CD4-positive, alpha-beta memory T cell (primary cell): Measurements from ENCODE around the gene PCIF1. TPM values are rescaled to one million over a fixed set of nuclear protein-coding genes. Genes with fewer than 3 reads are reported as not detected.
"Not testable (repeated sequence)": the region's sequence is repeated elsewhere in the genome, so short reads cannot be mapped to it uniquely, and the experiment has no call there.

Source experiments
- CTCF ChIA-PET: fragments of 350-600 bp; sonication (Branson Sonifier 250); formaldehyde crosslinking; loops from one replicate; lab custom pipeline; 2021; ENCODE audit warnings: inconsistent platforms; ENCODE audit not compliant: partially characterized antibody; lab: Charles Lee
- POLR2A ChIA-PET: fragments of 350-600 bp; sonication (Branson Sonifier 250); formaldehyde crosslinking; loops from one replicate; lab custom pipeline; 2021; ENCODE audit not compliant: partially characterized antibody; lab: Charles Lee
- DNase-seq, 5 donors: peaks; one replicate each; pipeline versions ENCODE4 v3.0.0 to v3.0.0-alpha.2; 2020 to 2022; ENCODE audit warnings: mixed read lengths in 1 of 5
- H3K27ac ChIP-seq: one replicate; pipeline ENCODE4 v1.7.0; 2013; ENCODE audit warnings: low read depth, low read length
- H3K27me3 ChIP-seq: 2 replicates; pipeline ENCODE4 v1.7.0; 2013; ENCODE audit warnings: mild to moderate bottlenecking, low read length, moderate library complexity; ENCODE audit not compliant: insufficient read depth
- H3K36me3 ChIP-seq: 2 replicates; pipeline ENCODE4 v1.7.0; 2013; ENCODE audit warnings: mild to moderate bottlenecking, low read length, moderate library complexity; ENCODE audit not compliant: insufficient read depth
- H3K4me1 ChIP-seq: 2 replicates; pipeline ENCODE4 v1.7.0; 2013; ENCODE audit warnings: mild to moderate bottlenecking, low read length, moderate library complexity; ENCODE audit not compliant: insufficient read depth
- H3K4me3 ChIP-seq, 2 donors: one replicate each; pipeline ENCODE4 v1.7.0; 2013; ENCODE audit warnings: low read length in 2 of 2, mild to moderate bottlenecking in 1 of 2
- H3K9me3 ChIP-seq, 2 donors: one replicate each; pipeline ENCODE4 v1.7.0; 2013; ENCODE audit warnings: low read length in 2 of 2, control low read depth in 1 of 2; ENCODE audit not compliant: control insufficient read depth in 1 of 2
- H3K27ac Mint-ChIP-seq, 7 donors: one replicate each; pipeline ENCODE4 v1.8.0; 2020 to 2021; ENCODE audit warnings: mixed read lengths in 7 of 7, mild to moderate bottlenecking in 6 of 7, inconsistent platforms in 3 of 7, moderate library complexity in 3 of 7
- H3K27me3 Mint-ChIP-seq, 2 donors: one replicate each; pipeline ENCODE4 v1.8.0; 2020 to 2021; ENCODE audit warnings: mixed read lengths in 2 of 2
- H3K36me3 Mint-ChIP-seq, 2 donors: one replicate each; pipeline ENCODE4 v1.8.0; 2020 to 2021; ENCODE audit warnings: mixed read lengths in 2 of 2, inconsistent platforms in 1 of 2, mild to moderate bottlenecking in 1 of 2
- H3K4me1 Mint-ChIP-seq, 4 donors: one replicate each; pipeline ENCODE4 v1.8.0; 2020 to 2021; ENCODE audit warnings: mixed read lengths in 4 of 4, mild to moderate bottlenecking in 1 of 4
- H3K4me3 Mint-ChIP-seq, 8 donors: one replicate each; pipeline ENCODE4 v1.8.0; 2020 to 2021; ENCODE audit warnings: mixed read lengths in 8 of 8, mild to moderate bottlenecking in 7 of 8, moderate library complexity in 6 of 8, inconsistent platforms in 3 of 8
- H3K9me3 Mint-ChIP-seq, 8 donors: one replicate each; pipeline ENCODE4 v1.8.0; 2020 to 2021; ENCODE audit warnings: mixed read lengths in 8 of 8, mild to moderate bottlenecking in 5 of 8, inconsistent platforms in 3 of 8, moderate library complexity in 1 of 8
- intact Hi-C: fragments of 100-400 bp; cut with micrococcal nuclease; formaldehyde crosslinking; loops from one replicate; pipeline ENCODE4 v1.15.1; 2023
- polyA plus RNA-seq, 2 donors: library from polyadenylated mRNA; unstranded; fragments of 300-500 nt; fragmentation: Illumina TruSeq; gene quantifications; one replicate each; pipeline ENCODE4 v1.2.3, GENCODE V29; 2021
- total RNA-seq, 2 experiments: library from RNA; stranded (reverse); gene quantifications; one replicate each; pipeline ENCODE4 v1.2.3, GENCODE V29; 2021

The PCIF1 gene
- total and polyA plus RNA-seq, 4 experiments from 2014 or later: 63.1 to 83.4 (median 70.2) TPM

DNA sequence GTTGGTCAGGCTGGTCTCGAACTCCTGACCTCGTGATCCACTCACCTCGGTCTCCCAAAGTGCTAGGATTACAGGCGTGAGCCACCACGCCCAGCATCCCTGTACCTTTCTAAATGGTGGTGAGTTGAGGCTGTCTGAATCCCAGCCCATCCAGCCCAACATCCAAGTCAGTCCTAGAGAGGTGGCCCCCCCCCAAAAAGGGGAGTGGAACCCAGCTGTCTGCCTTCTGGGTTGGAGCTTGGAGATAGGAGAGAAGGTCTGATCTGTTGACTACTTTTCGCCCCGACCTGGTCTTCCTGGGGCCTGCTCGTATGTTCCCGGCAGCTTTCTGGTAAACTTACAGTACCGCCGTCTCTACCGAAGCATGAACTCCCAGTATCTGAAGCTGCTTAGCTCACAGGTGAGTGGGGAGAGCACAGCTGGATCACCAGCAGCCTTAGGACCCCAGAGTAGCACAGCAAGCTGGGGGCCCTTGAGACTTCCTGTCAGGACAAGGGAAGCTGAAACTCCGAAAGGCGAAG, 37.8 kb upstream of the PCIF1 start:
- Histone ChIP-seq H3K4me3 (no peak overlapping the region), H3K4me1 (peaks cover 26% of the 10 kb centered on the region), H3K9me3 (no peaks in the 10 kb centered on the region), H3K36me3 (peaks cover 20% of the 10 kb centered on the region), H3K27me3 (no peaks in the 10 kb centered on the region), H3K27ac (no peak overlapping the region)
- no peaks in the 10 kb centered on the region for H3K27me3 Mint-ChIP-seq
- peaks cover 0 to 2% (median 0%) of the 10 kb centered on the region in 8 donors for H3K9me3 Mint-ChIP-seq
- CTCF ChIA-PET: no interaction called here
- DNase-seq: no peak
- H3K27ac Mint-ChIP-seq: no peak overlapping the region
- no peak overlapping the region for H3K4me3 Mint-ChIP-seq
- peaks cover 4 to 32% of the 10 kb centered on the region in 2 donors for H3K36me3 Mint-ChIP-seq
- peaks cover 16 to 30% (median 22%) of the 10 kb centered on the region in 4 donors for H3K4me1 Mint-ChIP-seq
- POLR2A ChIA-PET: interaction anchor here (0.8 to 1.7 kb wide), 3 partner anchors 28 to 40 kb away, joined by 3 to 6 read pairs (median 3); no protein-coding TSS in a partner anchor
- intact Hi-C loops: no loop called here

DNA sequence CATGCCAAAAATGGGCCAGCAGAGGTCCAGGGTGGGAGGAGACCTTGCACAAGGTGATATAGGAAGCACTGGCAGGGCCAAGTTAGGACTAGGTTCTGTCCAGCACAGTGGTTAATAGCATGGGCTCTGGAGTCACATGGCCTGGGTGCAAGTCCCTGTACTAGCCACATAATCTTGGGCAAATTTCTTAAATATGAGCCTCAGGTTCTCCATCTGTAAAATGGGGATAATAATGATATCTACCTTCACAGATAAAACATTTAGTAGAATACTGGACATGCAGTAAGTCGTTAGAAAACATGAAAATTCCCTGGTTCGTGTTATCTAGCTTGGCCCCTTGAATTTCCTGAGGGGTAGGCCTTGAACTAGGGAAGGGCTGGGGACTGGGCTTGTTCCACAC, 37.2 kb upstream of the PCIF1 start:
- Histone ChIP-seq H3K27me3 (no peaks in the 10 kb centered on the region), H3K36me3 (peaks cover 20% of the 10 kb centered on the region), H3K27ac (no peak overlapping the region), H3K4me1 (peaks cover 20% of the 10 kb centered on the region), H3K4me3 (no peak overlapping the region), H3K9me3 (no peaks in the 10 kb centered on the region)
- Mint-ChIP-seq H3K27me3 (no peaks in the 10 kb centered on the region), H3K4me1 (peaks cover 11 to 24% (median 17%) of the 10 kb centered on the region in 4 donors), H3K9me3 (peaks cover 0 to 2% (median 0%) of the 10 kb centered on the region in 8 donors), H3K27ac (no peak overlapping the region), H3K36me3 (peaks cover 4 to 30% of the 10 kb centered on the region in 2 donors), H3K4me3 (no peak overlapping the region)
- CTCF ChIA-PET: no interaction called here
- POLR2A ChIA-PET: interaction anchor here (1.0 to 1.7 kb wide), 2 partner anchors 27 to 38 kb away, joined by 3 to 6 read pairs; no protein-coding TSS in a partner anchor
- no peak for DNase-seq
- intact Hi-C loops: no loop called here

DNA sequence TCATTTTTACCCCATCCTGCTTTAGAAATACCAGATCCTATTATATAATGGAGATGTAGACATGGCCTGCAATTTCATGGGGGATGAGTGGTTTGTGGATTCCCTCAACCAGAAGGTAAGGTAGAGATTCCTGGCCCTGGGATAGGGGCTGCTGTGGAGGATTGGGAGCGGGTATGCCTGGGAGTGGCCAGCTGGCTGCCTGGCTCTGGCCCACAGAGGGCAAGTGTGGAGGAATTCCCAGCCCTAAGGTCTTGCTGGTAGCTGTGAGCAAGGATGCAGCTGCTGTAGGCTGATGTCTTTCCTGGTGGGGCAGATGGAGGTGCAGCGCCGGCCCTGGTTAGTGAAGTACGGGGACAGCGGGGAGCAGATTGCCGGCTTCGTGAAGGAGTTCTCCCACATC, 36.8 kb upstream of the PCIF1 start:
- no peaks in the 10 kb centered on the region for H3K27me3 Mint-ChIP-seq
- peaks cover 7 to 20% (median 13%) of the 10 kb centered on the region in 4 donors for H3K4me1 Mint-ChIP-seq
- POLR2A ChIA-PET: interaction anchor here (1.0 to 1.9 kb wide), 3 partner anchors 17 to 37 kb away, joined by 3 to 7 read pairs (median 6); partner anchors contain the start of gene ZSWIM1
- DNase-seq: no peak
- CTCF ChIA-PET: no interaction called here
- Histone ChIP-seq H3K27ac (no peak overlapping the region), H3K36me3 (peaks cover 20% of the 10 kb centered on the region), H3K4me1 (peaks cover 16% of the 10 kb centered on the region), H3K27me3 (no peaks in the 10 kb centered on the region), H3K4me3 (no peak overlapping the region), H3K9me3 (no peaks in the 10 kb centered on the region)
- peak overlapping the region in 1 of 7 donors; percentile 60 for H3K27ac Mint-ChIP-seq
- intact Hi-C loops: no loop called here
- no peak overlapping the region for H3K4me3 Mint-ChIP-seq
- peaks cover 4 to 30% of the 10 kb centered on the region in 2 donors for H3K36me3 Mint-ChIP-seq
- H3K9me3 Mint-ChIP-seq: peaks cover 0 to 2% (median 0%) of the 10 kb centered on the region in 8 donors

DNA sequence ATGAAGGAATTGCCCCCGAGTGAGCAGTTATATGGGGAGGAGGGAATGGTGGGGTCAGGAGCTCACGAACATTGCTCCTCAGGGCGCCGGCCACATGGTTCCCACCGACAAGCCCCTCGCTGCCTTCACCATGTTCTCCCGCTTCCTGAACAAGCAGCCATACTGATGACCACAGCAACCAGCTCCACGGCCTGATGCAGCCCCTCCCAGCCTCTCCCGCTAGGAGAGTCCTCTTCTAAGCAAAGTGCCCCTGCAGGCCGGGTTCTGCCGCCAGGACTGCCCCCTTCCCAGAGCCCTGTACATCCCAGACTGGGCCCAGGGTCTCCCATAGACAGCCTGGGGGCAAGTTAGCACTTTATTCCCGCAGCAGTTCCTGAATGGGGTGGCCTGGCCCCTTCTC, 36.2 kb upstream of the PCIF1 start:
- POLR2A ChIA-PET: interaction anchor here (1.9 kb wide), 1 partner anchor 17 kb away, joined by 7 read pairs; the partner anchor contains the start of gene ZSWIM1
- Histone ChIP-seq H3K36me3 (peaks cover 20% of the 10 kb centered on the region), H3K27me3 (no peaks in the 10 kb centered on the region), H3K27ac (no peak overlapping the region), H3K9me3 (no peaks in the 10 kb centered on the region), H3K4me1 (peaks cover 10% of the 10 kb centered on the region), H3K4me3 (no peak overlapping the region)
- Mint-ChIP-seq H3K36me3 (peaks cover 4 to 28% of the 10 kb centered on the region in 2 donors), H3K9me3 (peaks cover 0 to 2% (median 0%) of the 10 kb centered on the region in 8 donors), H3K4me3 (no peak overlapping the region), H3K4me1 (peaks cover 2 to 14% (median 8%) of the 10 kb centered on the region in 4 donors), H3K27ac (no peak overlapping the region), H3K27me3 (no peaks in the 10 kb centered on the region)
- no peak for DNase-seq
- CTCF ChIA-PET: no interaction called here
- intact Hi-C loops: no loop called here

DNA sequence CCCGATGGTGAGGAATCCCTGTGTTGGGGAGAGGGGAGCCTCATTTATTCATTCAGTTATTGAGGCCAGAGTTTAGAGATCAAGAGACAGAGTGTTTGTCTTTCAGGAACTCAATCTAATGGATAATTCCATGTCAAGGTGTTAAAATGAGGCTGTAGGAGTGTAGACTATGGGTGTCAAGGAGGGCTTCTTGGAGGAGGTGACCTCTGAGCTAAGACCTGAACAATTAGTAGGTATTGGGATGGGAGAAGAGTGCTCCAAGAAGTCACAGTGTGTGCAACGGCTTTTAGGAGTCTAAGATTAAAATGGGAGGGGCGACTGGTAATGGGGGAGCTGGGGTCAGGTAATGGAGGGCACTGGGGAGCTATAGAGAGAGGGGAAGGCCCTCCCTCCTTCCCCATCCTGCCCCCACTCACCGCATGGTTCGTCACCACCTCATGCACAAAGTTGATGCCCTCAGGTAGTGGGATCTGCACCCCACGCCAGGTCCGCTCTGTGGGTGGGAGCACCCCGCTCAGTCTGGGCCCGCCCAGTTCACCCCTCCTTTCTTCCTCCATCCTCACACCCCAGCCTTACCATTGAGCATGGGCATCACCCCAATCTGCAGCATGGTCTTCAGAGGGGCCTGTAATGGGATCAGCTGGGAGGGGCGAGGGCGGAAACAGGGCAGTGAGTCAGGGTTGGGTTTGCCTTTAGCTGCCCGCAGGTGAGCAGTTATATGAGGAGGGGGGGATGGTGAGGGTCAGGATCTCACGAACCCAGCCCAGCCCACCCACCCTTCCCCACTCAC, 35.2 kb upstream of the PCIF1 start:
- Histone ChIP-seq H3K4me3 (no peak overlapping the region), H3K27ac (no peak overlapping the region), H3K4me1 (peaks cover under 1% of the 10 kb centered on the region), H3K36me3 (peaks cover 14% of the 10 kb centered on the region), H3K9me3 (no peaks in the 10 kb centered on the region), H3K27me3 (no peaks in the 10 kb centered on the region)
- Mint-ChIP-seq H3K36me3 (peaks cover 4 to 21% of the 10 kb centered on the region in 2 donors), H3K4me1 (peaks cover 2 to 4% (median 2%) of the 10 kb centered on the region in 4 donors), H3K27me3 (no peaks in the 10 kb centered on the region), H3K27ac (no peak overlapping the region), H3K9me3 (no peaks in the 10 kb centered on the region), H3K4me3 (no peak overlapping the region)
- ChIA-PET POLR2A (interaction anchor here (1.9 kb wide), 1 partner anchor 18 kb away, joined by 7 read pairs; the partner anchor contains the start of gene ZSWIM1), CTCF (no interaction called here)
- DNase-seq: no peak
- intact Hi-C loops: no loop called here

DNA sequence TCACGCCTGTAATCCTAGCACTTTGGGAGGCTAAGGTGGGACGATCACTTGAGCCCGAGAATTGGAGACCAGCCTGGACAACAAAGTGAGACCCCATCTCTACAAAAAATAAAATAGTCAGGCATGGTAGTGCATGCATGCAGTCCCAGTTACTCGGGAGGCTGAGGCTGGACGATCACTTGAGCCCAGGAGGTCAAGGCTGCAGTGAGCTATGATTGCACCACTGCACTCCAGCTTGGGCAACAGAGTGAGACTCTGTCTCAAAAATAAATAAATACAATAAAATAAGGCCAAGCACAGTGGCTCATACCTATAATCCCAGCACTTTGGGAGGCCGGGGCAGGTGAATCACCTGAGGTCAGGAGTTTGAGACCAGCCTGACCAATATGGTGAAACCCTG, 33.2 kb upstream of the PCIF1 start:
- H3K27me3 ChIP-seq, CTCF ChIA-PET, H3K4me1 Mint-ChIP-seq, DNase-seq, H3K4me1 ChIP-seq, H3K36me3 ChIP-seq, intact Hi-C loops, H3K4me3 Mint-ChIP-seq, H3K9me3 ChIP-seq, H3K27ac Mint-ChIP-seq, H3K27me3 Mint-ChIP-seq, H3K9me3 Mint-ChIP-seq, H3K4me3 ChIP-seq, H3K27ac ChIP-seq: not testable (repeated sequence)
- POLR2A ChIA-PET: interaction anchor here (1.1 to 1.9 kb wide), 3 partner anchors 9 to 33 kb away, joined by 4 to 6 read pairs (median 4); partner anchors contain the start of genes CTSA, NEURL2 and PCIF1
- peaks cover 4 to 17% of the 10 kb centered on the region in 2 donors for H3K36me3 Mint-ChIP-seq

DNA sequence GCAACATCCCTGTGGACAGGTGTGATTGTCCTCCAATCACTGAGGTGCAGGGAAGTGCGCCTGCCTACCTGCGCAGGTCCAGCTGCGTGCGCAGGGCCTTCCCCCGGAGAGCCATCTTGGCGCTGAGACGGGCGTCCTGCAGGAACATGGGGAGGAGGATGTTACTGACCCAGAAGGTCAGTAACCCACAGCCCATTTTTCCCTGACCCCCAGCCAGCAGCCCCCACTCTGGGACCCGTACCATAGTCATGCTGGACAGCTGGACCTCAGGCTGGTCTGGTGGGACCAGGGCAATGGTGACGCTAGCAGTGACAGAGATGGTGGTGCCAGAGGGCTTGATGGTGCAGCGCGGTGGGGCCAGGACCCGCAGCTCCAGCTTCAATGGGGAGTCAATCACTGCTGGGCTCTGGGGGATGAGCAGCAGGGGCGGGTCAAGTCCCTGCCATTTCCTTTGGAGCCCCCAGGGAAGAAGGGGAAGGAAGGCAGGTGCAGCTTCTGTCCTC, 32.2 kb upstream of the PCIF1 start:
- Mint-ChIP-seq H3K4me1 (peaks cover 0 to 2% (median under 1%) of the 10 kb centered on the region in 4 donors), H3K9me3 (no peaks in the 10 kb centered on the region), H3K27ac (no peak overlapping the region), H3K36me3 (peaks cover 4 to 15% of the 10 kb centered on the region in 2 donors), H3K27me3 (no peaks in the 10 kb centered on the region), H3K4me3 (no peak overlapping the region)
- Histone ChIP-seq H3K4me3 (no peak overlapping the region), H3K4me1 (no peaks in the 10 kb centered on the region), H3K36me3 (peaks cover 9% of the 10 kb centered on the region), H3K9me3 (no peaks in the 10 kb centered on the region), H3K27me3 (no peaks in the 10 kb centered on the region), H3K27ac (no peak overlapping the region)
- DNase-seq: no peak
- intact Hi-C loops: no loop called here
- ChIA-PET CTCF (no interaction called here), POLR2A (interaction anchor here (0.7 to 1.9 kb wide), 4 partner anchors 10 to 32 kb away, joined by 3 to 6 read pairs (median 4); partner anchors contain the start of genes CTSA, NEURL2 and PCIF1)
